DMS114 treated with DMSO at 0.1 percent for 48 hours (cell line): Measurements from ENCODE around the gene CLIP2.
A peak's percentile ranks its signal among the peaks of the same experiment; 100 is the strongest.
"Not testable (repeated sequence)": the region's sequence is repeated elsewhere in the genome, so short reads cannot be mapped to it uniquely, and the experiment has no call there.

ENCODE experiments used
- DNase-seq: peaks from one replicate; lab custom pipeline; 2025; ENCODE audit not compliant: unreplicated experiment; lab: John Stamatoyannopoulos, UW

Gene CLIP2

GRCh38 chr7:74289018-74289658 lies at the start of gene CLIP2:
CLIP2 (plus strand) TSS chr7:74289407; CDS start chr7:74317547, 28,140 bp downstream.
- DNase-seq = peak; percentile 14

- DNase-seq = no peak
Measured at GRCh38 chr7:74240482-74240881, 48.7 kb upstream of the CLIP2 start.

GRCh38 chr7:74242122-74242443 lies 47.1 kb upstream of the CLIP2 start:
- DNase-seq = no peak

GRCh38 chr7:74246497-74246896 lies 42.7 kb upstream of the CLIP2 start:
- DNase-seq = no peak

- no peak for DNase-seq
Measured at GRCh38 chr7:74248156-74248555, 41.1 kb upstream of the CLIP2 start.

- not testable (repeated sequence) for DNase-seq
Measured at GRCh38 chr7:74249058-74249457, 40.1 kb upstream of the CLIP2 start.

GRCh38 chr7:74252893-74253292 lies 36.3 kb upstream of the CLIP2 start:
- no peak for DNase-seq

GRCh38 chr7:74253331-74253730 lies 35.9 kb upstream of the CLIP2 start:
- no peak for DNase-seq

GRCh38 chr7:74253835-74254128 lies 35.4 kb upstream of the CLIP2 start:
- no peak for DNase-seq

GRCh38 chr7:74254129-74254857 lies 34.9 kb upstream of the CLIP2 start, which contains the start of gene RFC2:
RFC2 (minus strand) TSS chr7:74254399; CDS start chr7:74254383, 16 bp downstream.
- peak; percentile 85 for DNase-seq

GRCh38 chr7:74254858-74255379 lies 34.3 kb upstream of the CLIP2 start:
- DNase-seq = no peak

- not testable (repeated sequence) for DNase-seq
Measured at GRCh38 chr7:74255461-74255860, 33.7 kb upstream of the CLIP2 start.

GRCh38 chr7:74256491-74257408 lies 32.5 kb upstream of the CLIP2 start:
- DNase-seq = no peak

- DNase-seq = no peak
Measured at GRCh38 chr7:74258639-74259038, 30.6 kb upstream of the CLIP2 start.

GRCh38 chr7:74262639-74263398 lies 26.4 kb upstream of the CLIP2 start:
- DNase-seq = no peak

- no peak for DNase-seq
Measured at GRCh38 chr7:74263399-74264120, 25.6 kb upstream of the CLIP2 start.

- no peak for DNase-seq
Measured at GRCh38 chr7:74266191-74266963, 22.8 kb upstream of the CLIP2 start.

GRCh38 chr7:74267756-74268565 lies 21.2 kb upstream of the CLIP2 start:
- no peak for DNase-seq
